HG03095 (cell line): ENCODE measurements around the gene REPS1.
A peak's percentile ranks its signal among the peaks of the same experiment; 100 is the strongest.
"Not testable (repeated sequence)": the region's sequence is repeated elsewhere in the genome, so short reads cannot be mapped to it uniquely, and the experiment has no call there.

Experiments used
- ATAC-seq: cut with Tn5 transposase; IDR thresholded peaks from one replicate; pipeline ENCODE4 v1.9.1; 2021; ENCODE audit warnings: moderate library complexity; ENCODE audit not compliant: unreplicated experiment

The REPS1 gene

GRCh38 chr6:139007428-139007827 is 19.4 kb upstream of the REPS1 start:
- no peak for ATAC-seq

GRCh38 chr6:139006477-139006876 is 18.4 kb upstream of the REPS1 start:
- ATAC-seq, result no peak

- ATAC-seq, result no peak
Observed at GRCh38 chr6:139003751-139004150, 15.7 kb upstream of the REPS1 start.

GRCh38 chr6:138999949-139000725 is 12.1 kb upstream of the REPS1 start:
- ATAC-seq, result no peak

- no peak for ATAC-seq
Observed at GRCh38 chr6:138997136-138997535, 9.1 kb upstream of the REPS1 start.

GRCh38 chr6:138996524-138996923 is 8.5 kb upstream of the REPS1 start:
- no peak for ATAC-seq

- not testable (repeated sequence) for ATAC-seq
Observed at GRCh38 chr6:138993410-138993809, 5.4 kb upstream of the REPS1 start.

GRCh38 chr6:138992965-138993364 is 4.9 kb upstream of the REPS1 start:
- ATAC-seq, result not testable (repeated sequence)

GRCh38 chr6:138991206-138991605 is 3.2 kb upstream of the REPS1 start:
- ATAC-seq, result no peak

- no peak for ATAC-seq
Observed at GRCh38 chr6:138989098-138989983, 1.3 kb upstream of the REPS1 start.

- peak; percentile 12 for ATAC-seq
Observed at GRCh38 chr6:138988469-138988834, 399 bp upstream of the REPS1 start.

GRCh38 chr6:138987080-138987642 is 892 bp downstream of the REPS1 start:
- ATAC-seq, result peak; percentile 22

GRCh38 chr6:138986578-138986977 is 1.5 kb downstream of the REPS1 start:
- ATAC-seq, result no peak

GRCh38 chr6:138981416-138981815 is 6.6 kb downstream of the REPS1 start:
- no peak for ATAC-seq

GRCh38 chr6:138979813-138980668 is 8.0 kb downstream of the REPS1 start:
- ATAC-seq, result peak; percentile 49

- ATAC-seq, result no peak
Observed at GRCh38 chr6:138979365-138979764, 8.7 kb downstream of the REPS1 start.

- ATAC-seq, result no peak
Observed at GRCh38 chr6:138978229-138978628, 9.8 kb downstream of the REPS1 start.

- ATAC-seq, result no peak
Observed at GRCh38 chr6:138977646-138978167, 10.3 kb downstream of the REPS1 start.

- ATAC-seq, result no peak
Observed at GRCh38 chr6:138977242-138977641, 10.8 kb downstream of the REPS1 start.

- no peak for ATAC-seq
Observed at GRCh38 chr6:138975815-138976214, 12.2 kb downstream of the REPS1 start.
